OCI-LY7 (cell line): ENCODE measurements around the gene PRCP.

ENCODE experiments used
- EZH2phosphoT487 ChIP-seq: fragments of 200-600 bp; sonication (generic); IDR thresholded peaks from 2 replicates; pipeline ENCODE4 v1.6.1; 2018; ENCODE audit warnings: low read depth, borderline replicate concordance, mild to moderate bottlenecking, mixed run types, antibody characterized with exemption, low read length, moderate library complexity, mixed read lengths
- TF ChIP-seq, protein P1 (sequence below): fragments of 200-600 bp; sonication (generic); conservative IDR thresholded peaks from 2 replicates; pipeline ENCODE4 v1.5.1; 2014; ENCODE audit warnings: mild to moderate bottlenecking, antibody characterized with exemption, low read length, moderate library complexity, mixed read lengths

DNA sequence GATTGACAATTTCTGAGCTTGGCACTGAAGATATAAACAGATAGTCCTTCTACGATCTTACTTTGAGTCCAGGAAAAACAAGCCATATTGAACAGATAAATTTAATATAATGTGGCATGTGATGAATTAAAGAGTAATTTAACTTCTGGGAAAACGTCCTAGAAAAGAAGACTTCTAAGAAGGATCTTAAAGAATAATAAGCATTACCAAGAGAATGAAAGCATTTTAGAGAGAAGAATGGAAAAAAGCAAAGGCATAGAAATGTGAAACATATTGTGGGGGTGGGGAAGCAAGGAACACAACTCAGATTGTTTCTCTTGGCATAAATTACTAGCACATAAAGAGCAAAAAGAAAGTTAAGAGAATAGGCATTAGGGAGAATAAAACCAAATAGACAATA lies 6.7 kb upstream of the PRCP start:
- TF ChIP-seq, protein P1, sequence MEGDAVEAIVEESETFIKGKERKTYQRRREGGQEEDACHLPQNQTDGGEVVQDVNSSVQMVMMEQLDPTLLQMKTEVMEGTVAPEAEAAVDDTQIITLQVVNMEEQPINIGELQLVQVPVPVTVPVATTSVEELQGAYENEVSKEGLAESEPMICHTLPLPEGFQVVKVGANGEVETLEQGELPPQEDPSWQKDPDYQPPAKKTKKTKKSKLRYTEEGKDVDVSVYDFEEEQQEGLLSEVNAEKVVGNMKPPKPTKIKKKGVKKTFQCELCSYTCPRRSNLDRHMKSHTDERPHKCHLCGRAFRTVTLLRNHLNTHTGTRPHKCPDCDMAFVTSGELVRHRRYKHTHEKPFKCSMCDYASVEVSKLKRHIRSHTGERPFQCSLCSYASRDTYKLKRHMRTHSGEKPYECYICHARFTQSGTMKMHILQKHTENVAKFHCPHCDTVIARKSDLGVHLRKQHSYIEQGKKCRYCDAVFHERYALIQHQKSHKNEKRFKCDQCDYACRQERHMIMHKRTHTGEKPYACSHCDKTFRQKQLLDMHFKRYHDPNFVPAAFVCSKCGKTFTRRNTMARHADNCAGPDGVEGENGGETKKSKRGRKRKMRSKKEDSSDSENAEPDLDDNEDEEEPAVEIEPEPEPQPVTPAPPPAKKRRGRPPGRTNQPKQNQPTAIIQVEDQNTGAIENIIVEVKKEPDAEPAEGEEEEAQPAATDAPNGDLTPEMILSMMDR: no peak
- no peak for TF ChIP-seq EZH2phosphoT487
